ENCODE results near the gene CRYBA2. TPM values are rescaled to one million over a fixed set of nuclear protein-coding genes. Genes with fewer than 3 reads are reported as not detected.

Gene CRYBA2, protein sequence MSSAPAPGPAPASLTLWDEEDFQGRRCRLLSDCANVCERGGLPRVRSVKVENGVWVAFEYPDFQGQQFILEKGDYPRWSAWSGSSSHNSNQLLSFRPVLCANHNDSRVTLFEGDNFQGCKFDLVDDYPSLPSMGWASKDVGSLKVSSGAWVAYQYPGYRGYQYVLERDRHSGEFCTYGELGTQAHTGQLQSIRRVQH
- total RNA-seq = not detected

GRCh38 chr2:218993345-218994315 is at the start of gene CRYBA2:
TSS of gene CRYBA2 (minus strand) at chr2:218993422. CDS start at chr2:218993176, 246 bp downstream.
- peaks cover 88% of the 10 kb centered on the region for H3K27me3 ChIP-seq (ENCODE audit: insufficient read depth, low read length)
- H3K4me3 ChIP-seq (ENCODE audit: low read length) = no peak within 1 kb of the TSS
- no peaks in the 10 kb centered on the region for H3K9me3 ChIP-seq (ENCODE audit: low read depth, low read length)
- H3K4me1 ChIP-seq (ENCODE audit: insufficient read depth, low read length) = peaks cover 14% of the 10 kb centered on the region

DNA sequence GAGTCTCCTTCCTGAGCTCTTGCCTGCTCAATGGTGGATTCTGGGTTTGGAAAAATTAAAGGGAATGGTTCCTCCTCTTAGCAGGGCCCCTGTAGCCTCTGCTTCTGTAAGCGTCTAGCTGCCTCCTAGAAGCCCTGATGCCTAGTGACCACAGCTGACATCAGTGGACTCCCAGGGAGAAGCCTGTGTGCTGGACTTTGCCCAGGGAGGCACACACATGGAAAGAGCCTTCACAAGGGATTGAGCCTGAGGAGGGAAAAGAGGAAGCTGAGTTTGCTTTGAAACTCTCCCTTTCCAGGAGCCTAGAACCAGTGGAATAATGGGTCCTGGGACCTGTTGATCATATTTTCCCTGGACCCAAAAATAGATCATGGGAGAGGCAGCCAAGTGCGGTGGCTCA is 49.5 kb upstream of the CRYBA2 start:
- Histone ChIP-seq H3K4me1 (ENCODE audit: insufficient read depth, low read length) (peaks cover 6% of the 10 kb centered on the region), H3K27me3 (ENCODE audit: insufficient read depth, low read length) (peaks cover 58% of the 10 kb centered on the region), H3K9me3 (ENCODE audit: low read depth, low read length) (no peaks in the 10 kb centered on the region), H3K4me3 (ENCODE audit: low read length) (no peak overlapping the region)

- Histone ChIP-seq H3K9me3 (ENCODE audit: low read depth, low read length) (no peaks in the 10 kb centered on the region), H3K4me1 (ENCODE audit: insufficient read depth, low read length) (peaks cover 6% of the 10 kb centered on the region), H3K4me3 (ENCODE audit: low read length) (no peak overlapping the region), H3K27me3 (ENCODE audit: insufficient read depth, low read length) (peaks cover 62% of the 10 kb centered on the region)
Observed at GRCh38 chr2:219042157-219042556, 48.9 kb upstream of the CRYBA2 start.

- Histone ChIP-seq H3K4me3 (ENCODE audit: low read length) (no peak within 1 kb of the TSS), H3K4me1 (ENCODE audit: insufficient read depth, low read length) (peaks cover 6% of the 10 kb centered on the region), H3K27me3 (ENCODE audit: insufficient read depth, low read length) (peaks cover 60% of the 10 kb centered on the region), H3K9me3 (ENCODE audit: low read depth, low read length) (no peaks in the 10 kb centered on the region)
Observed at GRCh38 chr2:219041252-219041651, 48.0 kb upstream of the CRYBA2 start, which contains the start of gene CFAP65. TSS of gene CFAP65 (minus strand) at chr2:219041516. CDS start at chr2:219039048, 2,468 bp downstream.

- Histone ChIP-seq H3K27me3 (ENCODE audit: insufficient read depth, low read length) (peaks cover 55% of the 10 kb centered on the region), H3K9me3 (ENCODE audit: low read depth, low read length) (no peaks in the 10 kb centered on the region)
Observed at GRCh38 chr2:219038600-219038999, 45.4 kb upstream of the CRYBA2 start.

GRCh38 chr2:219037783-219038499 is 44.7 kb upstream of the CRYBA2 start:
- no peak overlapping the region for H3K4me3 ChIP-seq (ENCODE audit: low read length)
- peaks cover 6% of the 10 kb centered on the region for H3K4me1 ChIP-seq (ENCODE audit: insufficient read depth, low read length)
- peaks cover 55% of the 10 kb centered on the region for H3K27me3 ChIP-seq (ENCODE audit: insufficient read depth, low read length)
- no peaks in the 10 kb centered on the region for H3K9me3 ChIP-seq (ENCODE audit: low read depth, low read length)

More at GRCh38 chr2:219038600-219038999, 45.4 kb upstream of the CRYBA2 start:
- no peak overlapping the region for H3K4me3 ChIP-seq (ENCODE audit: low read length)
- peaks cover 6% of the 10 kb centered on the region for H3K4me1 ChIP-seq (ENCODE audit: insufficient read depth, low read length)

GRCh38 chr2:219035942-219036341 is 42.7 kb upstream of the CRYBA2 start:
- no peaks in the 10 kb centered on the region for H3K9me3 ChIP-seq (ENCODE audit: low read depth, low read length)
- no peak overlapping the region for H3K4me3 ChIP-seq (ENCODE audit: low read length)
- peaks cover 36% of the 10 kb centered on the region for H3K27me3 ChIP-seq (ENCODE audit: insufficient read depth, low read length)
- H3K4me1 ChIP-seq (ENCODE audit: insufficient read depth, low read length) = peaks cover under 1% of the 10 kb centered on the region

DNA sequence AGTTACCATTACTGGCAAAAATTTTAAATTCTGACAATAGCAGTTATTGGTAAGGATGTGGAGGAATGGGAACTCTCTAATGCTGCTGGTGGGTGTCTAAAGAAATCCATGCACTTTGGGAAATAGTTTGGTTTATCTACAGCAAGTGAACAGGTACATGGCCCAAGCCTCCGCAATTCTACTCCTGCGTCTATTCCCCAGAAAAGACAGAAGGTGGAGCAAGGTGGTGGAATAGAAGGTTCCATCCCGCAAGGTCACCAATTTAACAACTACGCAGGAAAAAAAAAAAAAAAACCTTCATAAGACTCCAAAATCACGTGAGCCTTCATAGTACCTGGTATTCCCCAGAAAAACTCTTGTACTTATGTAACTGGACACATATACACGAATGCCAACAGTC is 41.6 kb upstream of the CRYBA2 start:
- Histone ChIP-seq H3K27me3 (ENCODE audit: insufficient read depth, low read length) (peaks cover 26% of the 10 kb centered on the region), H3K9me3 (ENCODE audit: low read depth, low read length) (no peaks in the 10 kb centered on the region), H3K4me3 (ENCODE audit: low read length) (no peak overlapping the region), H3K4me1 (ENCODE audit: insufficient read depth, low read length) (no peaks in the 10 kb centered on the region)

DNA sequence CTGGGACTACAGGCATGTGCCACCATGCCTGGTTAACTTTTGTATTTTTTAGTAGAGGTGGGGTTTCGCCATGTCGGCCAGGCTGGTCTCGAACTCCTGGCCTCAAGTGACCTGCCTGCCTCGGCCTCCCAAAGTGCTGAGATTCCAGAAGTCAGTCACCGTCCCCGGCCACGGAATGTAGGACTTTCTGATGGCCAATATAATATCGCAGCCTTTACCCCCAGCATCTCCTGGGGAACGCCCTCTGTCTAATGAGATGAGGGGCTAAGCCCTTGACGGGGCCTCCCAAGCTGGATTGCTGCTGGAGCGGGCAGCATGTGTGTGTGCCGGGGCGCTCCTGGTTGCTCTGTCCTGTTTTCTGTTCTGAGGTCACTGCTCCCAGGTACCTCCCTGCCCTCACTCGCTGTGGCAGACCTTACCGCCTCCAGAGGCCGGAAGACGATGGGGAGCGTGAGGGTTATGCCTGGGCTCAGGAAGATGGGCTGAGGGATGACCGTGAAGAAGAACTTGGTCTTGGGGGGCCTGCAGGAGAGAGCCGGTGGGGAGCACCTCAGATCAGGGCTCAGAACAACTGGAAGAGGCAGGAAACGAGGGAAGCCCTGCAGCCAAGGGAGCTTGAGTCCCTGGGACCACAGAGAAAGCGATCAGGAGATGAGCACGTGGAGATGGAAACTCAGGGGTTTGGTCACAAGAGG is 39.0 kb upstream of the CRYBA2 start:
- H3K27me3 ChIP-seq (ENCODE audit: insufficient read depth, low read length) = peaks cover 14% of the 10 kb centered on the region
- H3K4me3 ChIP-seq (ENCODE audit: low read length) = no peak overlapping the region
- H3K4me1 ChIP-seq (ENCODE audit: insufficient read depth, low read length) = no peaks in the 10 kb centered on the region
- H3K9me3 ChIP-seq (ENCODE audit: low read depth, low read length) = no peaks in the 10 kb centered on the region

DNA sequence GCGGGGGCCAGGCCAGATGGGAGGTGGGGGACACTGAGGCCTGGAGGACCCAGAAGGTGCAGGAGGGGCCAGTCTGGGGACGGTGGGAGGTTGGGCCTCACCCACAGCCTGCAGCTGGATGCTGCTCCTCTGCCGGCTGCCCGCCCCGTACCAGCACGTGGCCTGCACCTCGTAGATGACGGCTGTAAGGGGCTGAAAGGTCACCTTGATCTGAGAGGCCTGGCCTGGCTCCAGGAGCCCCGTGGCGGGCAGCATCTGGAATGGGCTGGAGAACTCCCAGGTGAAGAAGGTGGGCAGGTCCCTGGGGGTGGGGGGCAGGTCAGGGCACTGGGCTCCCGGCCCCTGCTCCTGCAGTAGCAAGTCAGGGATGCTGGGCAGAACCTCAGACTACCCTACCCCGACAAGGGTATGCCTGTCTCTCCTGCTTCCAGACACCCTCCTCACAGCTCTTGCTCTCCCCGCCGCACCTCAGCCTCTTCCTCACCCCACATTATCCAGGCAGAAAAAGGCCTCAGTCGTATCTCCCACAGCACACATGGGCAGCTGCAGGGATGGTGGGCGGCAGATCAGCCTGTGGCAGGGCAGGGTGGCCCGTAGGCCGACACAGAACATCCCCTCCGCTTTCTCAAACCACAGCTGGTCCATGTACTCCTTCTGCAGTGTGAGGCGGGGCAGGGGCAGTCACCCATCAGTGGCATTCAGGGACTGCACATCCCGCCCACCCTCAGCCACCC is 38.0 kb upstream of the CRYBA2 start:
- no peaks in the 10 kb centered on the region for H3K9me3 ChIP-seq (ENCODE audit: low read depth, low read length)
- H3K4me1 ChIP-seq (ENCODE audit: insufficient read depth, low read length) = no peaks in the 10 kb centered on the region
- peaks cover 14% of the 10 kb centered on the region for H3K27me3 ChIP-seq (ENCODE audit: insufficient read depth, low read length)
- H3K4me3 ChIP-seq (ENCODE audit: low read length) = no peak overlapping the region

DNA sequence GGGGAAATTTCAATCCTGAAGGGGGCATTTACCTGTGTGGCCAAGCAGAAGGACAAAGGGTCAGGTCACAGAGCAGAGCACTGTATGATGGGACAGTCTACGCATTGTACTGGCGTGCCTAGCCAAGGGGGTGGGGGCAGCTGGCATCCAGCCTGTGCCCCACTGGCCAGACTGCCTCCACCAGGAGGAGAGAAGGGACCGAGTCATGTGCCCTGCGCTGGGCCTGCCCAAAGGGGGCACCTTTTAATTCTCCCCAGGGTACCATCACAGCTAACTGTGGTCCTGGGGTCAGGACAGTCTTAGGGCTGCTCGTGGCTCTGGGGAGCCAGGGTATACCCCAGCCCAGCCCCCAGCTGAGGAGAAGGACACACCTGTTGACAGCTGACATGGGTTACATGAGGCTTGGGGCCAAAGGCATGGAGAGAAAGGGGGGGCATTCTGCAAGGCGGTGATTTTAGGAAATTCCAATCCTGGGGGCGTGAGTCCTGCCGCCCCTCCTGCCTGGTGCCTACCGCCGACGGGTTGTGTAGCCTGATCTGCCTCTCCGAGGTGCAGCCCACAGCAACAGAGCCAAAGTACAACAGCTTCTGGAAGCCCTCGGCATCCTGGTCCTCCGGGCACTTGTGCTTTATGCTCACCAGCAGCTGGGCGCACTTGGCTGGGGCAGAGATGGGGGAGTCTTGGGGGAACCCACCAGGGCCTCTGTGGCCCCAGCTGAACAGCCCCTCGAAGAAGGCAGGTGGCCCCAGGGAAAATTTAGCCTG is 37.1 kb upstream of the CRYBA2 start:
- peaks cover 14% of the 10 kb centered on the region for H3K27me3 ChIP-seq (ENCODE audit: insufficient read depth, low read length)
- H3K4me1 ChIP-seq (ENCODE audit: insufficient read depth, low read length) = no peaks in the 10 kb centered on the region
- H3K4me3 ChIP-seq (ENCODE audit: low read length) = no peak overlapping the region
- no peaks in the 10 kb centered on the region for H3K9me3 ChIP-seq (ENCODE audit: low read depth, low read length)

GRCh38 chr2:219029829-219030165 is 36.6 kb upstream of the CRYBA2 start:
- H3K27me3 ChIP-seq (ENCODE audit: insufficient read depth, low read length) = peaks cover 12% of the 10 kb centered on the region
- H3K4me1 ChIP-seq (ENCODE audit: insufficient read depth, low read length) = no peaks in the 10 kb centered on the region
- H3K4me3 ChIP-seq (ENCODE audit: low read length) = no peak overlapping the region
- H3K9me3 ChIP-seq (ENCODE audit: low read depth, low read length) = no peaks in the 10 kb centered on the region

DNA sequence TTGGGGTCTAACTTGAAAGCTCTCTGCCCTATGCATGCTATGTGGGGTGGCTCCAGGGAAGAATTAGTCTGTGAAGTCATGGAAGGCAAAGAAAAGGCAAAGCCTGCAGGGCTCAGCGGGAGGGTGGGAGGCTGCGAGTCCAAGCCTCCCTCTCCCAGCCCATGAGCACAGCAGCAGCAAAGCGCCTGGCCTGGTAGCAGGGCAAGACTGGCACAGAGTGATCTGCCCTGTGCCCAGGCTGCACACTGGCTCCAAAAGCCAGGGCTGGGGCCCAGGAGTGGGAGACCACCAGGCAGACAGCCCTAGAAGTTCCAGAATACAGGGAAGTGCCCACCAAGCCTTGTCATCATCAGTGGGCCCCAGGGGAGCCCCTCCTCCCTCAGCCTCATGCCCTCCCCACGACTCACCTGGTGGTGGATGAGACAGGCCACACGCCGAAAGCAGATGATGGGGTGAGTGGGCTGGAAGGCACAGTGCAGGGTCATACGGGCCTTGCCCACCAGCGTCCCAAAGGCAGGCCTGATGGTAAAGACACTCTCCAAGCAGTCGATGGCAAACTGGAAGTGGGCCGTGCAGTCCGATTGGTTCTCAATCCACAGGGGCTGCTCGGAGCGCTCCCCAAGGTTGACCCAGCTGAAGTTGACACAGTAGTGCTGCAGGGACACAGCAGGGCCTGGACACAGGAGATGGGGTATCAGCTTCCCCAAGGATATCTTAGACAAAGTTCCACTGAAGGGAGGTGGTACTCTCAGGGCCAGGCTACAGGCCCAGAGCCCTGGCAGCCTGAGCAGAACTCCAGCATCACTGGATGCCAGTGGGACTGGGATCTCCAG is 36.0 kb upstream of the CRYBA2 start:
- H3K4me3 ChIP-seq (ENCODE audit: low read length) = no peak overlapping the region
- H3K9me3 ChIP-seq (ENCODE audit: low read depth, low read length) = no peaks in the 10 kb centered on the region
- H3K4me1 ChIP-seq (ENCODE audit: insufficient read depth, low read length) = no peaks in the 10 kb centered on the region
- peaks cover 7% of the 10 kb centered on the region for H3K27me3 ChIP-seq (ENCODE audit: insufficient read depth, low read length)
